K562 (cell line): ENCODE measurements around the gene IPO13. TPM values are rescaled to one million over a fixed set of nuclear protein-coding genes. Genes with fewer than 3 reads are reported as not detected.

Source experiments
- ARID2 ChIP-seq: fragments of 450-650 bp; IDR thresholded peaks from 2 replicates; pipeline ENCODE4 v1.6.1; 2017; ENCODE audit warnings: antibody characterized with exemption, mild to moderate bottlenecking
- ATF1 ChIP-seq, 2 experiments: fragments of 450-650 bp in 1 of 2; IDR thresholded peaks; 2 replicates each; pipeline ENCODE4 v1.6.1; 2016; ENCODE audit warnings: missing compliant biosample characterization in 1 of 2, missing genetic modification characterization in 1 of 2
- ELF2 ChIP-seq: fragments of 250-450 bp; sonication (Bioruptor Pico); IDR thresholded peaks from 2 replicates; pipeline ENCODE4 v1.5.0; 2021; ENCODE audit warnings: mild to moderate bottlenecking
- ETS2 ChIP-seq: IDR thresholded peaks from 2 replicates; pipeline ENCODE4 v1.6.1; 2016; ENCODE audit warnings: borderline replicate concordance, missing genetic modification characterization, mild to moderate bottlenecking, moderate library complexity, missing compliant biosample characterization; ENCODE audit not compliant: poor library complexity, severe bottlenecking
- FOXK1 ChIP-seq: sonication (generic); formaldehyde crosslinking; IDR thresholded peaks from 2 replicates; pipeline ENCODE4 v1.8.0; 2022; ENCODE audit warnings: missing genetic modification reagents, mild to moderate bottlenecking, borderline replicate concordance
- HCFC1 ChIP-seq: IDR thresholded peaks from 2 replicates; pipeline ENCODE4 v1.6.1; 2012; ENCODE audit warnings: low read depth, low read length, improper control_type of control experiment
- HDAC1 ChIP-seq, 2 experiments: fragments of 450-650 bp; IDR thresholded peaks; 2 replicates each; pipeline ENCODE4 v1.6.1; 2016 to 2017; ENCODE audit warnings: inconsistent platforms in 1 of 2, mild to moderate bottlenecking in 1 of 2, moderate library complexity in 1 of 2
- HNRNPLL ChIP-seq: fragments of 200-400 bp; formaldehyde crosslinking; IDR thresholded peaks from 2 replicates; pipeline ENCODE4 v1.6.1; 2017; ENCODE audit warnings: low read length, low read depth, mild to moderate bottlenecking; ENCODE audit not compliant: poor library complexity, severe bottlenecking
- NR2F6 ChIP-seq: fragments of 450-650 bp; formaldehyde crosslinking; IDR thresholded peaks from 2 replicates; pipeline ENCODE4 v1.4.0; 2020; ENCODE audit warnings: mild to moderate bottlenecking
- POLR2AphosphoS5 ChIP-seq: IDR thresholded peaks from 2 replicates; pipeline ENCODE4 v1.6.1; 2011; ENCODE audit warnings: mild to moderate bottlenecking, low read depth, low read length, moderate library complexity; ENCODE audit not compliant: control insufficient read depth, insufficient read depth
- POLR2B ChIP-seq: fragments of 450-650 bp; IDR thresholded peaks from 2 replicates; pipeline ENCODE4 v1.6.1; 2018; ENCODE audit warnings: low read depth; ENCODE audit not compliant: partially characterized antibody
- RAD21 ChIP-seq, 2 experiments: fragments of 250-450 bp in 1 of 2; fragments of 450-650 bp in 1 of 2; sonication (Bioruptor Pico) in 1 of 2; formaldehyde crosslinking in 1 of 2; IDR thresholded peaks in 1 of 2; conservative IDR thresholded peaks in 1 of 2; 2 replicates each; pipeline versions ENCODE4 v1.4.0 to v1.8.0; 2020 to 2022; ENCODE audit warnings: mild to moderate bottlenecking in 2 of 2, moderate library complexity in 1 of 2
- SLC30A9 ChIP-seq: fragments of 250-450 bp; sonication (Bioruptor Pico); IDR thresholded peaks from 2 replicates; pipeline ENCODE4 v1.8.0; 2022; ENCODE audit warnings: mild to moderate bottlenecking, moderate library complexity
- SMAD4 ChIP-seq: fragments of 250-450 bp; sonication (Bioruptor Pico); conservative IDR thresholded peaks from 2 replicates; pipeline ENCODE4 v1.8.0; 2021; ENCODE audit warnings: inconsistent platforms, mild to moderate bottlenecking, moderate library complexity
- TBL1XR1 ChIP-seq, 2 experiments: IDR thresholded peaks; 2 replicates each; pipeline ENCODE4 v1.6.1; 2012; ENCODE audit warnings: improper control_type of control experiment in 2 of 2, low read length in 2 of 2, mild to moderate bottlenecking in 1 of 2
- YBX1 ChIP-seq: fragments of 450-650 bp; IDR thresholded peaks from 2 replicates; pipeline ENCODE4 v1.7.1; 2016; ENCODE audit warnings: mild to moderate bottlenecking
- ZNF133 ChIP-seq: fragments of 250-450 bp; sonication (Bioruptor Pico); IDR thresholded peaks from 2 replicates; pipeline ENCODE4 v1.4.0; 2020; ENCODE audit warnings: mild to moderate bottlenecking
- ZNF146 ChIP-seq: IDR thresholded peaks from one replicate; pipeline ENCODE4 v1.6.1; 2018; ENCODE audit warnings: missing compliant biosample characterization; ENCODE audit not compliant: unreplicated experiment
- ZNF384 ChIP-seq: IDR thresholded peaks from 2 replicates; pipeline ENCODE4 v1.6.1; 2012; ENCODE audit warnings: low read depth, low read length, improper control_type of control experiment
- ZNF764 ChIP-seq: fragments of 250-450 bp; sonication (Bioruptor Pico); IDR thresholded peaks from 2 replicates; pipeline ENCODE4 v1.4.0; 2020; ENCODE audit warnings: low read depth, mild to moderate bottlenecking, moderate library complexity
- ZSCAN29 ChIP-seq: fragments of 450-650 bp; IDR thresholded peaks from 2 replicates; pipeline ENCODE4 v1.6.1; 2017
- polyA plus RNA-seq, 8 experiments: library from polyadenylated mRNA; depleted of rRNA in 4 of 8; stranded (reverse) in 5 of 8; unstranded in 3 of 8; fragments of >200 nt; fragmentation: Nextera tagmentation in 2 of 8; fragmentation: Illumina TruSeq in 1 of 8; extraction: Ambion mirVana in 2 of 8; extraction: Trizol in 1 of 8; gene quantifications; 2 replicates each; pipeline versions ENCODE4 v1.2.1 to v1.2.3, GENCODE V29; 2011 to 2014; ENCODE audit warnings: inconsistent platforms in 1 of 8, missing spikeins in 1 of 8
- total RNA-seq, 7 experiments: library from RNA; depleted of rRNA in 6 of 7; stranded (reverse); fragments of >200 nt in 6 of 7; fragmentation: Illumina TruSeq in 2 of 7; extraction: Trizol in 2 of 7; gene quantifications; 2 replicates each; pipeline versions ENCODE4 v1.2.1 to v1.2.3, GENCODE V29; 2011 to 2021; ENCODE audit warnings: low replicate concordance in 1 of 7
- TF ChIP-seq, protein P1 (sequence below): fragments of 250-450 bp; sonication (Bioruptor Pico); IDR thresholded peaks from 2 replicates; pipeline ENCODE4 v1.4.0; 2020
- TF ChIP-seq, protein P2 (sequence below): fragments of 200-800 bp; sonication (Bioruptor generic); IDR thresholded peaks from 2 replicates; pipeline ENCODE4 v1.6.1; 2017; ENCODE audit warnings: missing genetic modification characterization, missing compliant biosample characterization
- TF ChIP-seq, protein P3 (sequence below): fragments of 200-400 bp; formaldehyde crosslinking; IDR thresholded peaks from 2 replicates; pipeline ENCODE4 v1.6.1; 2017; ENCODE audit warnings: mild to moderate bottlenecking, low read depth, low read length, moderate library complexity

IPO13 gene
- total and polyA plus RNA-seq, 9 of the 15 experiments (the other 6 are each of a cell fraction or from before 2014, with no cell fraction given) = 7.0 to 30.8 (median 16.2) TPM

DNA sequence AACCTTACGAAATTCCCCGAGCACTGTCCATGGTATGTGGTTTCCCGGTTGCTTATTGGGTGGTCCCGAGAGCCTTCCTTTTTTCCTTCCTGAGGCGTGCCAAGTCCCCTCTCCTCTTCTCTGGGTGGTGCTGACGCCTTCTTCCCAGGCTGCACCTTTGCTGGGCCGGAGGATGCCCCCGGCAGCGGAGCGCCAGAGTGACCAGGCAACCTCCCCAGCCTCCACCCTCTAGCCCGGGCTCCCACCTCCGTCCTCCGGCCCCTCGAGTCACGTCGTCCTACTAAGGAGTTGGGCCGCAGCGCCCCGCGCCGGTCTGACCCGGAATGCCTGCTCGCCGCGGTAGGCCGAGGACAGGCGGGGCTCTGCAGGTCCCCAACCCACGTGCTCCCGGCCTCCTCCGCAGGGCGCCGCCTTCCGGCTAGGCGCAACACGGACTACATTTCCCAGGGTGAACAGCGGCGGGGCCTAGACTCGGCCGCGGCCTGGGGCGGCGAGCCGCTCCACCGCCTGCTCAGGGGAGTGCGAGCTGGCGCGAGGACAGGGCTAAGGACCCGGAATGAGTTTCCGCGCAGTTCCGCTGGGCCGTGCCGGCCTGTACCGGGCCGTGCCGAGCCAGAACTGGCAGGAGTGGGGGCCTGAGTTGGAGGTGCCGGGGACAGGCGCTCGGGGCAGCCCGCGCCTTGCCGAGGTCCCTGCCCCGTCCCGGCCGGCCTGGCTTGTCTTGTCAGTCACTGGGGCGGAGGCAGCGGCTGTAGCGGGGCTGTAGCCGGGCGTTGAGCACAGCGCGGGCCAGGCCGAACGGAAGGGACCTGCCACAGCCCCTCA, at the start of gene IPO13 (continued):
- TF ChIP-seq ZNF146 (CRISPR knock-in tag) (no peak), ATF1 (CRISPR knock-in tag; IDR thresholded peaks at IDR 0.05) (no peak), ATF1 (tag; IDR thresholded peaks at IDR 0.05) (peak; percentile 90), HNRNPLL (no peak), ZNF764 (CRISPR knock-in tag) (no peak), HCFC1 (peak; percentile 100), SLC30A9 (CRISPR knock-in tag) (no peak), POLR2B (peak; percentile 83), ZNF133 (CRISPR knock-in tag) (no peak), ELF2 (CRISPR knock-in tag) (peak; percentile 34; the same call in 1 of the 2 replicates), POLR2AphosphoS5 (peak; percentile 59; the same call in 1 of the 2 replicates), YBX1 (no peak), FOXK1 (CRISPR knock-in tag) (0 out of 2 replicates have a peak, but pooled peaks have one; percentile 51), HDAC1 (IDR thresholded peaks at IDR 0.05) (peak in 1 of 2 experiments; percentile 97; a peak in 2 of 4 replicates), ARID2 (peak; percentile 65), ZNF384 (no peak), SMAD4 (CRISPR knock-in tag) (peak; percentile 73), NR2F6 (CRISPR knock-in tag) (no peak), ZSCAN29 (no peak), RAD21 (CRISPR knock-in tag; conservative IDR thresholded peaks at IDR 0.05 in 1 of 2, IDR thresholded peaks at IDR 0.05 in 1 of 2) (peak; percentile 67 to 76), TBL1XR1 (IDR thresholded peaks at IDR 0.05; ENCODE audit: low read length in 2 of 2) (peak in 1 of 2 experiments; percentile 72; a peak in 1 of 4 replicates), ETS2 (tag) (no peak)
- TF ChIP-seq, protein P1, sequence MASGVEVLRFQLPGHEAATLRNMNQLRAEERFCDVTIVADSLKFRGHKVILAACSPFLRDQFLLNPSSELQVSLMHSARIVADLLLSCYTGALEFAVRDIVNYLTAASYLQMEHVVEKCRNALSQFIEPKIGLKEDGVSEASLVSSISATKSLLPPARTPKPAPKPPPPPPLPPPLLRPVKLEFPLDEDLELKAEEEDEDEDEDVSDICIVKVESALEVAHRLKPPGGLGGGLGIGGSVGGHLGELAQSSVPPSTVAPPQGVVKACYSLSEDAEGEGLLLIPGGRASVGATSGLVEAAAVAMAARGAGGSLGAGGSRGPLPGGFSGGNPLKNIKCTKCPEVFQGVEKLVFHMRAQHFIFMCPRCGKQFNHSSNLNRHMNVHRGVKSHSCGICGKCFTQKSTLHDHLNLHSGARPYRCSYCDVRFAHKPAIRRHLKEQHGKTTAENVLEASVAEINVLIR (CRISPR knock-in tag) = peak; percentile 11; the same call in 1 of the 2 replicates
- TF ChIP-seq, protein P2, sequence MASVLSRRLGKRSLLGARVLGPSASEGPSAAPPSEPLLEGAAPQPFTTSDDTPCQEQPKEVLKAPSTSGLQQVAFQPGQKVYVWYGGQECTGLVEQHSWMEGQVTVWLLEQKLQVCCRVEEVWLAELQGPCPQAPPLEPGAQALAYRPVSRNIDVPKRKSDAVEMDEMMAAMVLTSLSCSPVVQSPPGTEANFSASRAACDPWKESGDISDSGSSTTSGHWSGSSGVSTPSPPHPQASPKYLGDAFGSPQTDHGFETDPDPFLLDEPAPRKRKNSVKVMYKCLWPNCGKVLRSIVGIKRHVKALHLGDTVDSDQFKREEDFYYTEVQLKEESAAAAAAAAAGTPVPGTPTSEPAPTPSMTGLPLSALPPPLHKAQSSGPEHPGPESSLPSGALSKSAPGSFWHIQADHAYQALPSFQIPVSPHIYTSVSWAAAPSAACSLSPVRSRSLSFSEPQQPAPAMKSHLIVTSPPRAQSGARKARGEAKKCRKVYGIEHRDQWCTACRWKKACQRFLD (CRISPR knock-in tag) = peak; percentile 72
- TF ChIP-seq, protein P3, sequence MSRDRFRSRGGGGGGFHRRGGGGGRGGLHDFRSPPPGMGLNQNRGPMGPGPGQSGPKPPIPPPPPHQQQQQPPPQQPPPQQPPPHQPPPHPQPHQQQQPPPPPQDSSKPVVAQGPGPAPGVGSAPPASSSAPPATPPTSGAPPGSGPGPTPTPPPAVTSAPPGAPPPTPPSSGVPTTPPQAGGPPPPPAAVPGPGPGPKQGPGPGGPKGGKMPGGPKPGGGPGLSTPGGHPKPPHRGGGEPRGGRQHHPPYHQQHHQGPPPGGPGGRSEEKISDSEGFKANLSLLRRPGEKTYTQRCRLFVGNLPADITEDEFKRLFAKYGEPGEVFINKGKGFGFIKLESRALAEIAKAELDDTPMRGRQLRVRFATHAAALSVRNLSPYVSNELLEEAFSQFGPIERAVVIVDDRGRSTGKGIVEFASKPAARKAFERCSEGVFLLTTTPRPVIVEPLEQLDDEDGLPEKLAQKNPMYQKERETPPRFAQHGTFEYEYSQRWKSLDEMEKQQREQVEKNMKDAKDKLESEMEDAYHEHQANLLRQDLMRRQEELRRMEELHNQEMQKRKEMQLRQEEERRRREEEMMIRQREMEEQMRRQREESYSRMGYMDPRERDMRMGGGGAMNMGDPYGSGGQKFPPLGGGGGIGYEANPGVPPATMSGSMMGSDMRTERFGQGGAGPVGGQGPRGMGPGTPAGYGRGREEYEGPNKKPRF = no peak
